Measurements from ENCODE around the gene KRTAP4-8.

DNA sequence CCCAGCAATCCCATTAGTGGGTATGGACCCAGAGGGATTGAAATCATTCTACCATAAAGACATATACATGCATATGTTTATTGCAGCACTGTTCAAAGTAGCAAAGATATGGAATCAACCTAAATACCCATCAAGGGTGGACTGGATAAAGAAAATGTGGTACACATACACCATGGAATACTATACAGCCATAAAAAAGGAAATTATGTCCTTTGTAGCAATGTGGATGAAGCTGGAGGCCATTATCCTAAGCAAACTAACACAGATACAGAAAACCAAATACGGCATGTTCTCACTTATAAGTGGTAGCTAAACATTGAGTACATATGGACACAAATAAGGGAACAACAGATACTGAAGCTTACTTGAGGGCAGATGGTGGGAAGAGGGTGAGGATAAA is 40.4 kb downstream of the KRTAP4-8 start:
- no peak for TF ChIP-seq CTCF (IDR thresholded peaks at IDR 0.05)
- TF ChIP-seq USF2 (CRISPR knock-in tag; IDR thresholded peaks at IDR 0.05), result no peak
- TF ChIP-seq, protein P1, sequence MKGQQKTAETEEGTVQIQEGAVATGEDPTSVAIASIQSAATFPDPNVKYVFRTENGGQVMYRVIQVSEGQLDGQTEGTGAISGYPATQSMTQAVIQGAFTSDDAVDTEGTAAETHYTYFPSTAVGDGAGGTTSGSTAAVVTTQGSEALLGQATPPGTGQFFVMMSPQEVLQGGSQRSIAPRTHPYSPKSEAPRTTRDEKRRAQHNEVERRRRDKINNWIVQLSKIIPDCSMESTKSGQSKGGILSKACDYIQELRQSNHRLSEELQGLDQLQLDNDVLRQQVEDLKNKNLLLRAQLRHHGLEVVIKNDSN (CRISPR knock-in tag; IDR thresholded peaks at IDR 0.05), result no peak
- no peak for TF ChIP-seq MAX (CRISPR knock-in tag; IDR thresholded peaks at IDR 0.05)
- no peak for TF ChIP-seq MLX (CRISPR knock-in tag; IDR thresholded peaks at IDR 0.05)
- no peak for TF ChIP-seq HMGXB4 (CRISPR knock-in tag; IDR thresholded peaks at IDR 0.05)
- TF ChIP-seq AFF4 (CRISPR knock-in tag; IDR thresholded peaks at IDR 0.05; ENCODE audit: borderline replicate concordance), result no peak
